ENCODE data around the gene CCDC137.
"Not testable (repeated sequence)": the region's sequence is repeated elsewhere in the genome, so short reads cannot be mapped to it uniquely, and the experiment has no call there.

Gene CCDC137

GRCh38 chr17:81666342-81667191 is at the start of gene CCDC137, which contains the start of gene OXLD1:
CCDC137 (plus strand) TSS chr17:81666737; CDS start chr17:81666767, 30 bp downstream.
OXLD1 (minus strand) TSS chr17:81666605; CDS start chr17:81666577, 28 bp downstream.
- DNase-seq (ENCODE audit: low read depth, low spot score): peak; percentile 89

- DNase-seq (ENCODE audit: low read depth, low spot score): no peak
These were observed 49.7 kb upstream of the CCDC137 start for GRCh38 chr17:81616877-81617276.

GRCh38 chr17:81618307-81618706 is 48.2 kb upstream of the CCDC137 start:
- DNase-seq (ENCODE audit: low read depth, low spot score): not testable (repeated sequence)

- no peak for DNase-seq (ENCODE audit: low read depth, low spot score)
These were observed 44.9 kb upstream of the CCDC137 start for GRCh38 chr17:81621494-81622130.

GRCh38 chr17:81630274-81630673 is 36.3 kb upstream of the CCDC137 start:
- DNase-seq (ENCODE audit: low read depth, low spot score): no peak

DNA sequence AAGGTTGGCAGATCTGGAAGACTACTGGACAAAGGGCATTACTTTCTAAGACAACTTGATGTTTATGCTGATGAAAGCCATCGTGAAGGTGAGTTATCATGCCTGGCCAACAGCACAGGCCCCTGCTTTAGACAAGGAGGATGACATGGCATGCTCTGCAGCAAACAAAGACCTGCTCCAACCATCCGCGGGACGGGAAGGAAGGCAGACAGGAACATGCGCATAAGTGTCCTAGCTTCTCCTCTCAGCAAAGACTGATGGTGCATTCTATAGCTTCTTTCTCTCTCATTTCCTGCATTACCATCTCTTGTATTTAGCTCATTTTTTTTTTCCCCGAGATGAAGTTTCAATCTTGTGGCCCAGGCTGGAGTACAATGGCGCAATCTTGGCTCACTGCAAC is 35.1 kb upstream of the CCDC137 start:
- DNase-seq (ENCODE audit: low read depth, low spot score): no peak

- no peak for DNase-seq (ENCODE audit: low read depth, low spot score)
These were observed 31.1 kb upstream of the CCDC137 start for GRCh38 chr17:81635431-81635830.

DNA sequence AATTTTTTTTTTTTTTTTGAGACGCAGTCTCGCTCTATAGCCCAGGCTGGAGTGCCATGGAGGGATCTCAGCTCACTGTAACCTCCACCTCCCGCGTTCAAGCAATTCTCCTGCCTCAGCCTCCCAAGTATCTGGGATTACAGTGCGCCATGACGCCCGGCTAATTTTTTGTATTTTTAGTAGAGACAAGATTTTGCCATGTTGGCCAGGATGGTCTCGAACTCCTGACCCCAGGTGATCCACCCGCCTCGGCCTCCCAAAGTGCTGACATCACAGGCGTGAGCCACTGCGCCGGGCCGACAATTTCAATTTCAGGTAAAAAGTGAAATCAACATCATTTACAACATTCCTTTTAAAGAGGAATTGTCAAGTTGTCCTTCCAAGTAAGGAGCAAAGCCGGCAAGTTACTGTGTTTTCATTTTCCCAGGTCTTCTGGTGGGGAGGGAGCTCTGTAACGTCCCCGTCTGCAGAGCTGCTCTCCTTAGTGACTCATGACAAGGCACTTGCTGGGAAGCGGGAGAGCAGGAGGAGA is 30.5 kb upstream of the CCDC137 start:
- no peak for DNase-seq (ENCODE audit: low read depth, low spot score)

- DNase-seq (ENCODE audit: low read depth, low spot score): peak; percentile 59
These were observed 29.8 kb upstream of the CCDC137 start, which contains the start of the genes NPLOC4 and TSPAN10 for GRCh38 chr17:81636505-81637288. NPLOC4 (minus strand) TSS chr17:81637112; CDS start chr17:81636930, 182 bp downstream. TSPAN10 (plus strand) TSS chr17:81637196; CDS start chr17:81642413, 5,217 bp downstream.

DNA sequence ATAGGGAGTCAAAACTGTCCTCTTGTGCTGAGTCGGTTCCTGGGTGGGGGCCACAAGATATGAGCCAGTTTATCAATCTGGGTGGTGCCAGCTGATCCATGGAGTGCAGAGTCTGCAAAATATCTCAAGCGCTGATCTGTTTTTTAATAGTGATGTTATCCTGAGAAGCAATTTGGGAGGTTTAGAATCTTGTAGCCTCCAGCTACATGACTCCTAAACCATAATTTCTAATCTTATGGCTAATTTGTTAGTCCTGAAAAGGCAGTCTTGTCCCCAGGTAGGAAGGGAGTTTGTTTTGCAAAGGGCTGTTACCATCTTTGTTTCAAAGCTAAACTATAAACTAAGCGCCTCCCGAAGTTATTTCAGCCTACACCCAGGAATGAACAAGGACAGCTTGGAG is 27.9 kb upstream of the CCDC137 start:
- no peak for DNase-seq (ENCODE audit: low read depth, low spot score)

DNA sequence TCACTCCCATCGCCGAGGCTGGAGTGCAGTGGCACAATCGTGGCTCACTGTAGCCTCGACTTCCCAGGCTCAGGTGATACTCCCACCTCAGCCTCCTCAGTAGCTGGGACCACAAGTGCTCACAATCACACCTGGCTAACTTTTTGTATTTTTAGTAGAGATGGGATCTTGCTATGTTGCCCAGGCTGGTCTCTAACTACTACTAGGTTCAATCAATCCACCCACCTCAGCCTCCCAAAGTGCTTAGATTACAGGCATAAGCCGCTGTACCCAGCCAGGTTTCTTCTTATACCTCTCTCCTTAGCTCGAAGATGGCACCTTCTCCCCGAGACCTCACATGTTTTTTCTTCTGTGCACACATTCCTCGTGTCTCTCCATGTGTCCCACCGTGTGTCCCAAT is 26.5 kb upstream of the CCDC137 start:
- DNase-seq (ENCODE audit: low read depth, low spot score): no peak

- no peak for DNase-seq (ENCODE audit: low read depth, low spot score)
These were observed 24.6 kb upstream of the CCDC137 start for GRCh38 chr17:81641825-81642489.

DNA sequence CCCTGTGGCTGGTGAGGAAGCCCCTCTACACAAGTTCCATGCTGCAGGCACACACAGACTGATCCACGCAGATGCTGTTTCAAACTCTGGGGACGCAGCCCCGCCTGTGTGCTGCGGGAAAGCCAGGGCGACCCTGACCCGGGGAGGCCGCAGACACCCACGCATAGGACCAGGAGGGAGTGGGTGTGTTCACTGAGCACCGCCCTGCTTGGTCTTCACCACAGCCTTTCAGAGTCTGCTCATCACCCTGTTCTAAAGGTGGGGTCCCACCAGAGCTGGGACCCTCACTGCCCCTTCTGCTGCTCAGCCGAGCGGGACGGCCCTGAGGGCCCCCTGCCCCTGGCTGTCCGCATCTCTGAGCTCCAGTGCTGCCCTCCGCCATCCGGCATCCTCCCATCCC is 22.0 kb upstream of the CCDC137 start:
- DNase-seq (ENCODE audit: low read depth, low spot score): no peak

DNA sequence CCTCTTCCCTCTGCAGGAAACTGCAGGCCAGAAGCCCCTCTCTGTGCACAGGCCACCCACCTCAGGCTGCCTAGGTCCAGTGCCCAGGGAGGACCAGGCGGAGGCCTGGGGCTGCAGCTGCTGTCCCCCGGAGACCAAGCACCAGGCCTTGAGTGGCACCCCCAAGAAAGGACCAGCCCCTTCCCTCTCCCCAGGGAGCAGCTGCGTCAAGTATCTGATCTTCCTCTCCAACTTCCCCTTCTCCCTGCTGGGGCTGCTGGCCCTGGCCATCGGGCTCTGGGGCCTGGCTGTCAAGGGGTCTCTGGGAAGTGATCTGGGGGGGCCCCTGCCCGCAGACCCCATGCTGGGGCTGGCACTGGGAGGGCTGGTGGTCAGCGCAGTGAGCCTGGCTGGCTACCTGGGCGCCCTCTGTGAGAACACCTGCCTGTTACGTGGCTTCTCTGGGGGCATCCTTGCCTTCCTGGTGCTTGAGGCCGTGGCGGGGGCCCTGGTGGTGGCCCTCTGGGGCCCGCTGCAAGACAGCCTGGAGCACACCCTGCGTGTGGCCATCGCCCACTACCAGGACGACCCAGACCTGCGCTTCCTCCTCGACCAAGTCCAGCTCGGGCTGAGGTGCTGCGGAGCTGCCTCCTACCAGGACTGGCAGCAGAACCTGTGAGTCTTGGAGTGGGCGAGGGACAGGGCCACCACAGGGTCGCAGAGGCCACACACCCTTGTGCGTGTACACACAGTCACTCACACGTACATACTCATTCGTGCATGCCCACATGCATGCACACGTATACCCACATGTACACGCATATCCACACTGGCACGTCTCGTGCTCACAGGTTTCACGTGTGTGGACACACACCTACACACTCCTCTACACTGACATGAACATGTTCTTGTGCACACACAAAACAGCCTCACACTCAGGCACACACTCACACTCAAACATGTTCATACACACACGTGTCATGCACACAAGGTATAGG is 21.3 kb upstream of the CCDC137 start:
- DNase-seq (ENCODE audit: low read depth, low spot score): no peak

GRCh38 chr17:81646869-81647600 is 19.5 kb upstream of the CCDC137 start:
- no peak for DNase-seq (ENCODE audit: low read depth, low spot score)

- no peak for DNase-seq (ENCODE audit: low read depth, low spot score)
These were observed 18.9 kb upstream of the CCDC137 start for GRCh38 chr17:81647640-81648012.

GRCh38 chr17:81648013-81648706 is 18.4 kb upstream of the CCDC137 start:
- no peak for DNase-seq (ENCODE audit: low read depth, low spot score)

DNA sequence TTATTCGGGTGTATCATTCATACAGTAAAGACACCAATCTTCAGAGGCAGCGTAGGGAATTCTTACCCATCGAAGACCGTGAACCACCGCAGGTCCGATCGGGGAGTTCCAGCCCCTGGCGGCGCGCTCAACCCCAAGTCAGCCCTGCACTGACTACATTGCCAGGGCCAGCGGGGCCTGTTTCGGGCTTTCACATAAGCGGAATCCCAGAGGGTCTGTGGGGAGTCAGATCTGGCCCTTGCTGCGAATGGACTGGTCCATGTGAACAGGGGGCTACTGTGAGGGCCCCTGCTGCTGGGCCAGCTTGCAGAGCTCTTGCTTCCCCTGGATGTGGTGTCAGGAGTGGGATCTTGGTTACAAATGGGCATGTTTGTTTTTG is 17.8 kb upstream of the CCDC137 start:
- no peak for DNase-seq (ENCODE audit: low read depth, low spot score)

- no peak for DNase-seq (ENCODE audit: low read depth, low spot score)
These were observed 15.6 kb upstream of the CCDC137 start for GRCh38 chr17:81650951-81651350.

Measured in activated naive CD8-positive, alpha-beta T cell treated with anti-CD3 and anti-CD28 coated beads, Interleukin-2, amount 50 U/mL, for 16 hours (primary cell).